ENCODE measurements around the gene IGFL3.

GRCh38 chr19:46147791-46148288 is 23.4 kb upstream of the IGFL3 start, which contains the start of gene IGFL2:
- TF ChIP-seq CTCF (IDR thresholded peaks at IDR 0.05 in 4 of 5, conservative IDR thresholded peaks at IDR 0.05 in 1 of 5): no peak
- TF ChIP-seq POLR2A (IDR thresholded peaks at IDR 0.05): no peak

Data from gastrocnemius medialis (tissue), 4 donors.